Small intestine (tissue), 7 donors: ENCODE measurements around the gene HARS1. TPM values are rescaled to one million over a fixed set of nuclear protein-coding genes. Genes with fewer than 3 reads are reported as not detected.

Experiments used
- DNase-seq, 2 donors: peaks; one replicate each; pipeline versions ENCODE4 v3.0.0 to v3.0.0-alpha.2; 2013
- FAIRE-seq: peaks from 2 replicates; lab custom pipeline; 2012; peaks lifted over from hg19 to GRCh38; lab: Jason Lieb, UNC
- H3K27ac ChIP-seq, 3 donors: one replicate each; pipeline ENCODE4 v1.5.1; 2013; ENCODE audit warnings: low read length in 2 of 3, mild to moderate bottlenecking in 2 of 3, control low read depth in 1 of 3, inconsistent platforms in 1 of 3, low read depth in 1 of 3, moderate library complexity in 1 of 3
- H3K27me3 ChIP-seq, 3 donors: one replicate each; pipeline ENCODE4 v1.6.1; 2013; ENCODE audit warnings: low read length in 3 of 3, inconsistent platforms in 1 of 3; ENCODE audit not compliant: control insufficient read depth in 3 of 3, insufficient read depth in 3 of 3
- H3K36me3 ChIP-seq, 3 donors: one replicate each; pipeline ENCODE4 v1.6.1; 2013; ENCODE audit warnings: low read length in 3 of 3, inconsistent platforms in 1 of 3, low read depth in 1 of 3, mild to moderate bottlenecking in 1 of 3, moderate library complexity in 1 of 3; ENCODE audit not compliant: control insufficient read depth in 3 of 3, insufficient read depth in 2 of 3
- H3K4me1 ChIP-seq, 3 donors: one replicate each; pipeline ENCODE4 v1.6.1; 2013; ENCODE audit warnings: low read length in 2 of 3, inconsistent platforms in 1 of 3, low read depth in 1 of 3, mild to moderate bottlenecking in 1 of 3, moderate library complexity in 1 of 3; ENCODE audit not compliant: control insufficient read depth in 3 of 3, insufficient read depth in 2 of 3
- H3K4me3 ChIP-seq, 3 donors: one replicate each; pipeline ENCODE4 v1.5.1; 2013; ENCODE audit warnings: low read length in 3 of 3, control low read depth in 1 of 3, inconsistent platforms in 1 of 3, low read depth in 1 of 3, mild to moderate bottlenecking in 1 of 3, moderate library complexity in 1 of 3
- H3K9me3 ChIP-seq, 2 donors: one replicate each; pipeline ENCODE4 v1.6.1; 2013; ENCODE audit warnings: low read depth in 1 of 2, low read length in 1 of 2; ENCODE audit not compliant: control insufficient read depth in 2 of 2, insufficient read depth in 1 of 2
- WGBS, 3 donors: extraction: QIAGEN DNeasy Blood & Tissue Kit; methylation state at CpG; one replicate each; pipeline ENCODE4 v1.1.7; 2013; 5-methylcytosine and 5-hydroxymethylcytosine counted together
- polyA plus RNA-seq, 4 donors: library from polyadenylated mRNA; stranded (reverse) in 3 of 4; unstranded in 1 of 4; fragments of 200-250 nt in 3 of 4; fragments of 120-200 nt in 1 of 4; gene quantifications; one replicate each; pipeline versions ENCODE4 v1.2.1 to v1.2.3, GENCODE V29; 2013
- donor health status: healthy with polysubstance abuse.
- donor health status: control.
- donor health status: control.
- donor health status: Bipolar disorder and iron deficiency.
- donor health status: healthy.

Gene HARS1
- polyA plus RNA-seq, 4 donors, result 35.3 to 47.0 (median 40.7) TPM

GRCh38 chr5:140700177-140701144 is 9.3 kb upstream of the HARS1 start, which contains the start of gene ZMAT2:
Gene ZMAT2 (plus strand): TSS chr5:140700447. CDS start chr5:140700461, 14 bp downstream.
- Histone ChIP-seq H3K4me1 (peaks cover 0 to 4% (median 0%) of the 10 kb centered on the region in 3 donors), H3K9me3 (no peaks in the 10 kb centered on the region), H3K36me3 (peaks cover 14 to 34% (median 24%) of the 10 kb centered on the region in 3 donors), H3K4me3 (peak within 1 kb of the TSS; percentile 82 to 94 (median 93)), H3K27me3 (no peaks in the 10 kb centered on the region), H3K27ac (peak within 1 kb of the TSS; percentile 45 to 88 (median 49))
- WGBS, 3 donors, result 1 to 2% (median 1%) methylated on average over 44 of the region's 44 CpGs
- DNase-seq, result peak; percentile 97 to 99
- FAIRE-seq, result peak; percentile 47

DNA sequence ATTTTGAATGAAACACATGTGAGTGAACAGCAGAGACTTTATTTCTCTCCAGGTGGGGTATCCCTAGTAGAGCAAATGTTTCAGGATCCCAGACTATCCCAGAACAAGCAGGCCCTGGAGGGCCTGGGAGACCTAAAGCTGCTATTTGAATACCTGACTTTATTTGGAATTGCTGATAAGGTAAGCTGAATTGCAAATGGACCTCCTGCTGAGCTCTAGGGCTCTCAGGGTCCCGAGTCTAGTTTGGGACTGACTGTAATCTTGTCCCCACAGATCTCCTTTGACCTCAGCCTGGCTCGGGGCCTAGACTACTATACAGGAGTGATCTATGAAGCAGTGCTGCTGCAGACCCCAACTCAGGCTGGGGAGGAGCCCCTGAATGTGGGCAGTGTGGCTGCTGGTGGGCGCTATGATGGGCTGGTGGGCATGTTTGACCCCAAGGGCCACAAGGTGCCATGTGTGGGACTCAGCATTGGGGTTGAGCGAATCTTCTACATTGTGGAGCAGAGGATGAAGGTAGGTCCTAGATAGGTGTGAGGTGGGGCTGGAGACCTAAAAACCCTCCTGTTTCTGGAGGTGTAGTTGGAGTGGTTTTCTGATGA is 5.8 kb upstream of the HARS1 start:
- Histone ChIP-seq H3K36me3 (peaks cover 17 to 33% (median 25%) of the 10 kb centered on the region in 3 donors), H3K4me1 (peaks cover 0 to 4% (median 3%) of the 10 kb centered on the region in 3 donors), H3K27me3 (no peaks in the 10 kb centered on the region), H3K27ac (no peak overlapping the region), H3K9me3 (no peaks in the 10 kb centered on the region), H3K4me3 (no peak overlapping the region)
- WGBS, 3 donors, result 91 to 95% (median 93%) methylated on average over 4 of the region's 4 CpGs
- no peak for FAIRE-seq
- no peak for DNase-seq

GRCh38 chr5:140694276-140694675 is 3.1 kb upstream of the HARS1 start:
- WGBS, 3 donors, result 75 to 87% (median 85%) methylated on average over 5 of the region's 5 CpGs
- Histone ChIP-seq H3K4me3 (no peak overlapping the region), H3K9me3 (no peaks in the 10 kb centered on the region), H3K27ac (no peak overlapping the region), H3K4me1 (peaks cover 2 to 9% (median 3%) of the 10 kb centered on the region in 3 donors), H3K36me3 (peaks cover 17 to 33% (median 24%) of the 10 kb centered on the region in 3 donors), H3K27me3 (no peaks in the 10 kb centered on the region)
- FAIRE-seq, result no peak
- DNase-seq, result no peak

DNA sequence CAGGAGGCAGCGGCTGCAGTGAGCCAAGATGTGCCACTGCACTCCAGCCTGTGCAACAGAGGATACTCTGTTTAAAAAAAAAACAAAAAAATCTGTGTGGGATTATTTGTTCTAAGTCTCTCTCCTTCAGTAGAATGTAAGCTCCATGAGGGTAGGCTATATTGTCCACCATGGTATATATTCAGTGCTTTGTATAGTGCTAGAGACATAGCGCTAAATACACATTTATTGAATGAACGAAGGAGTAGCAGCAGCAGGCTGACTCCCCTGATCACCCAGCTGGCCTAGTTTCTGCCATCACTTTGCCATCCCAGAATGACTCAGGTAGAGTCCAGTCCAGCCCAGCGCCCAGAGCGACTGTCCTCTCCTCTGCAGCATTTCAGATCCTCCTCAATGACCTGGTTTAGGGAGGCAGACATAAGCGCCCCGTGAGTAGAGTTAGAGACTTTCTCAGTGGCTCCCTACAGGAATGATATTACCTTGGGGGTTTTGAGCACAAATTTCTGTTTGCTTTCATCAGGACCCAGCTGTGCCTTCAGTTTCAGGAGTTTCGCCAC is 716 bp downstream of the HARS1 start:
- H3K4me3 ChIP-seq, result peak overlapping the region; percentile 59 to 75 (median 66)
- H3K4me1 ChIP-seq, result peaks cover 2 to 10% (median 3%) of the 10 kb centered on the region in 3 donors
- no peaks in the 10 kb centered on the region for H3K27me3 ChIP-seq
- DNase-seq, result no peak
- 44 to 54% (median 47%) methylated on average over 8 of the region's 8 CpGs for WGBS, 3 donors
- no peaks in the 10 kb centered on the region for H3K9me3 ChIP-seq
- no peak for FAIRE-seq
- H3K36me3 ChIP-seq, result peaks cover 6 to 27% (median 7%) of the 10 kb centered on the region in 3 donors
- H3K27ac ChIP-seq, result peak overlapping the region; percentile 57 to 85 (median 84)

DNA sequence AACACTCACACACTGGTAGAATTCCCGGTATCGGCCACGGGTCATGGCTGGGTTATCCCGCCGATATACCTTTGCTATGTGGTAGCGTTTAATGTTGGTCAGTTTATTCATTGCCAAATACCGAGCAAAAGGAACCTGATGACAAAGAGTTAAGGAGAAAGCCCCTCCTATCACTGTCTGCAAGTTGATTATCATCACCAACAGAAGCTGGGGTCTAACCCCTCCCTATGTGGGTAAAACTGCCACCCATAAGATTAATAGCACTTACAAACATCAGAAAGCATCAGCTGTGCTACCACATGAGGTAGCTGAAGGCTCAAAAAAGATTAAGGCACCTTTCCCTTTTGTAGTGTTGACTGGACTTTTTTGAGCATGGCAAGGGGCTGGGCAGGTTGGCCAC is 12.2 kb downstream of the HARS1 start:
- 94 to 98% (median 98%) methylated on average over 7 of the region's 7 CpGs for whole genome bisulfite sequencing, 3 donors
- Histone ChIP-seq H3K4me1 (peaks cover 0 to 2% (median 0%) of the 10 kb centered on the region in 3 donors), H3K27me3 (no peaks in the 10 kb centered on the region), H3K27ac (no peak overlapping the region), H3K9me3 (no peaks in the 10 kb centered on the region), H3K36me3 (peaks cover 4 to 60% (median 28%) of the 10 kb centered on the region in 3 donors), H3K4me3 (no peak overlapping the region)
- DNase-seq (no peak), FAIRE-seq (no peak)

GRCh38 chr5:140677947-140678346 is 13.2 kb downstream of the HARS1 start:
- peaks cover 0 to 2% (median 0%) of the 10 kb centered on the region in 3 donors for H3K4me1 ChIP-seq
- DNase-seq (no peak), FAIRE-seq (no peak)
- no peaks in the 10 kb centered on the region for H3K27me3 ChIP-seq
- H3K36me3 ChIP-seq, result peaks cover 4 to 63% (median 28%) of the 10 kb centered on the region in 3 donors
- WGBS, 3 donors, result 70 to 95% (median 89%) methylated on average over 3 of the region's 3 CpGs
- no peaks in the 10 kb centered on the region for H3K9me3 ChIP-seq
- H3K27ac ChIP-seq, result no peak overlapping the region
- no peak overlapping the region for H3K4me3 ChIP-seq

GRCh38 chr5:140674629-140675028 is 16.5 kb downstream of the HARS1 start:
- no peak for DNase-seq
- Histone ChIP-seq H3K27ac (no peak overlapping the region), H3K4me3 (no peak overlapping the region), H3K4me1 (no peaks in the 10 kb centered on the region), H3K27me3 (peaks cover 0 to 2% (median 0%) of the 10 kb centered on the region in 3 donors), H3K36me3 (peaks cover 11 to 70% (median 30%) of the 10 kb centered on the region in 3 donors), H3K9me3 (no peaks in the 10 kb centered on the region)
- FAIRE-seq, result no peak
- WGBS, 3 donors, result 94 to 95% (median 95%) methylated on average over 4 of the region's 4 CpGs

DNA sequence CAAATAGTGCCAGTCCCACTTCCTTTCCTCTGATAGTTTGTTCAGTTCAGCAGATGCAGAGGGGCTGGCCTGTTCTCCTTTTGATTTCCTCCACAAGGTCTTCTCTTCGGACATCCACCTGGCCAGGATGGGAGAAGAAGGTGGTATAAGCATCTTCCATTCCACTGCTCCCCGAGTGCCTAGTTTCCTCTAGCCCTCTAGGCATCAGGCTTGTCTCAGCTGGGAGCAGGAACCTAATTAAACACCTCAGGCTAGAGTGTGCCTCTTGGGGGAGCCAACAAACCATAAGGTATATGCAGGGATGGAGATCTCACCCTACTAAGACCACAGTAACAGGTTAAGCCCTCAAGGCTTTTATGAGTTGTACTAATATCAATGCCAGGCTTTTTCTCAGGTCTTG is 17.0 kb downstream of the HARS1 start:
- Histone ChIP-seq H3K4me3 (no peak overlapping the region), H3K27ac (no peak overlapping the region), H3K27me3 (peaks cover 0 to 2% (median 0%) of the 10 kb centered on the region in 3 donors), H3K36me3 (peaks cover 15 to 70% (median 25%) of the 10 kb centered on the region in 3 donors), H3K4me1 (no peaks in the 10 kb centered on the region), H3K9me3 (no peaks in the 10 kb centered on the region)
- FAIRE-seq (no peak), DNase-seq (no peak)
- 76 to 89% (median 86%) methylated on average over 2 of the region's 2 CpGs for WGBS, 3 donors
